SK-N-MC (cell line): ENCODE data around the gene CAMTA1.

ENCODE experiments used
- EZH2 ChIP-seq: fragments of 200-600 bp; sonication (generic); IDR thresholded peaks from one replicate; pipeline ENCODE4 v1.6.1; 2017; ENCODE audit warnings: antibody characterized with exemption
- FOXP2 ChIP-seq: optimal IDR thresholded peaks from 2 replicates; pipeline ENCODE3; 2011; ENCODE audit warnings: mild to moderate bottlenecking, moderate library complexity; ENCODE audit not compliant: insufficient read depth; ENCODE audit errors: extremely low read length, control extremely low read depth
- POLR2AphosphoS5 ChIP-seq: IDR thresholded peaks from 2 replicates; pipeline ENCODE4 v1.6.1; 2012; ENCODE audit warnings: mild to moderate bottlenecking, low read depth, low read length, borderline replicate concordance

- TF ChIP-seq EZH2 (no peak), POLR2AphosphoS5 (no peak), FOXP2 (no peak)
These were observed 781.4 kb downstream of the CAMTA1 start for GRCh38 chr1:7566417-7567375.
